ENCODE measurements around the gene EPN2. TPM values are rescaled to one million over a fixed set of nuclear protein-coding genes. Genes with fewer than 3 reads are reported as not detected.

Gene EPN2
- polyA plus RNA-seq, 3 donors, result 0.93 TPM; not detected in 2

GRCh38 chr17:19365499-19365817, 128.3 kb downstream of the EPN2 start:
- no peak overlapping the region for H3K27ac ChIP-seq (ENCODE audit: low read depth in 1 of 2, low read length in 2 of 2)
- Mint-ChIP-seq H3K9me3 (no peaks in the 10 kb centered on the region), H3K4me3 (no peak overlapping the region), H3K36me3 (peaks cover 0 to 7% of the 10 kb centered on the region in 2 donors), H3K4me1 (peaks cover 41% of the 10 kb centered on the region), H3K27ac (peak overlapping the region in 1 of 7 donors; percentile 82), H3K27me3 (ENCODE audit: low read depth in 3 of 3) (peaks cover 16 to 43% (median 42%) of the 10 kb centered on the region in 3 donors)
- no peaks in the 10 kb centered on the region for H3K36me3 ChIP-seq (replicated peaks in 1 of 2; ENCODE audit: control insufficient read depth in 1 of 2, insufficient read depth in 2 of 2, low read length in 2 of 2)
- peaks cover 35 to 41% of the 10 kb centered on the region in 2 donors for H3K4me1 ChIP-seq (ENCODE audit: control insufficient read depth in 1 of 2, insufficient read depth in 2 of 2, low read length in 2 of 2)
- TF ChIP-seq, protein P1, sequence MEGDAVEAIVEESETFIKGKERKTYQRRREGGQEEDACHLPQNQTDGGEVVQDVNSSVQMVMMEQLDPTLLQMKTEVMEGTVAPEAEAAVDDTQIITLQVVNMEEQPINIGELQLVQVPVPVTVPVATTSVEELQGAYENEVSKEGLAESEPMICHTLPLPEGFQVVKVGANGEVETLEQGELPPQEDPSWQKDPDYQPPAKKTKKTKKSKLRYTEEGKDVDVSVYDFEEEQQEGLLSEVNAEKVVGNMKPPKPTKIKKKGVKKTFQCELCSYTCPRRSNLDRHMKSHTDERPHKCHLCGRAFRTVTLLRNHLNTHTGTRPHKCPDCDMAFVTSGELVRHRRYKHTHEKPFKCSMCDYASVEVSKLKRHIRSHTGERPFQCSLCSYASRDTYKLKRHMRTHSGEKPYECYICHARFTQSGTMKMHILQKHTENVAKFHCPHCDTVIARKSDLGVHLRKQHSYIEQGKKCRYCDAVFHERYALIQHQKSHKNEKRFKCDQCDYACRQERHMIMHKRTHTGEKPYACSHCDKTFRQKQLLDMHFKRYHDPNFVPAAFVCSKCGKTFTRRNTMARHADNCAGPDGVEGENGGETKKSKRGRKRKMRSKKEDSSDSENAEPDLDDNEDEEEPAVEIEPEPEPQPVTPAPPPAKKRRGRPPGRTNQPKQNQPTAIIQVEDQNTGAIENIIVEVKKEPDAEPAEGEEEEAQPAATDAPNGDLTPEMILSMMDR (IDR thresholded peaks at IDR 0.05), result no peak
- H2AFZ ChIP-seq (ENCODE audit: insufficient read depth, low read depth, low read length, poor library complexity, severe bottlenecking), result no peak overlapping the region
- no peak overlapping the region for H3K9ac ChIP-seq (ENCODE audit: insufficient read depth, low read length, poor library complexity, severe bottlenecking)
- 100% methylated on average over 1 of the region's 4 CpGs for WGBS (ENCODE audit: insufficient coverage)
- H3K4me2 ChIP-seq (replicated peaks; ENCODE audit: extremely low read depth, low read length, poor library complexity, severe bottlenecking), result no peak overlapping the region
- H3K79me2 ChIP-seq (ENCODE audit: insufficient read depth, low read length), result no peaks in the 10 kb centered on the region
- no peaks in the 10 kb centered on the region for H3K9me3 ChIP-seq (replicated peaks in 1 of 2; ENCODE audit: control insufficient read depth in 1 of 2, insufficient read depth in 1 of 2, low read length in 2 of 2)
- H3K27me3 ChIP-seq (ENCODE audit: control insufficient read depth in 2 of 2, insufficient read depth in 2 of 2, low read length in 2 of 2), result peaks cover 0 to 25% of the 10 kb centered on the region in 2 donors
- H3K4me3 ChIP-seq (replicated peaks in 1 of 3; ENCODE audit: low read depth in 2 of 3, low read length in 3 of 3), result no peak overlapping the region
- intact Hi-C loops (cut with micrococcal nuclease), result loop anchor here (5.0 to 10.0 kb wide), 3 partner anchors 37 to 279 kb away; partner anchors contain the start of genes ALDH3A2 (in 2 of the 2) and RNF112 (in 1 of the 2)
- no peaks in the 10 kb centered on the region for H4K20me1 ChIP-seq (ENCODE audit: insufficient read depth, low read length)
- DNase-seq, result no peak

DNA sequence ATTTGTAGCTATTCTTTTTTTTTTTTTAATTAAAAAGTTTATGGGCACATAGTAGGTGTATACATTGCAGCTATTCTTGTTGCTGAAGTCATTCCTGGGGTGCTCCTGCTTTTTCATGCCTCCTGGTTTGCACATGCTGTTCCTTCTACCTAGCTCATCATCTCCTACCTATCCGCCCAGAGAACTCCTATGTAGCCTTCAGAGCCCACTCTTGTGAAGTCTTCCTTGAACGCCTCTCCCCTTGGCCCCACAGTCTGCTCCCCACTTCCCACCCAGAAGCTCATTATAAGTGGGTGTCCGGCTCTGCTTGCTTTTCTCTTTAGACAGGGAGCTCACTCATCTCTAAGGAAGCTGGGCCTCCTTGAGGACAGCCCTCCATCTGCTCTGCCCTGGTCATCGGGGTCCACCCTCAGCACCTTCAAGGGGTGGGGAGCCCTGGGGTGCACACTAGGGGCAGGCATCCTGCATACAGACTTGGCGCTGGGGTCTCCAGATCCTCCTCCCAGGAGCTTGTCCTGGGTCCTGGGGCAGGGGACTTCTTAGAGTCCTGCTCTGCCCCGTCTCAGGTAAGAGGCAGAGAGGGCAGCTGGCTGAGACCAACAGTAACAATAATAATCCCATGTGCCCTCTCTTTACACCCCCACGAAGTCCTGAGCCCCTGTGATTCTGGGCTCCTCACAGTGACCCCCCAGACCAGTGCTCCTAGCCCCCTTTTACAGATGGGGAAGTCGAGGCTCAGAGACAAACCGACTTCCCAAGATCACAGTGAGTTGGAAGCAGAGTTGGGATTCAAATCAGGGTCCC, 128.9 kb downstream of the EPN2 start:
- peaks cover 0 to 21% of the 10 kb centered on the region in 2 donors for H3K27me3 ChIP-seq (ENCODE audit: control insufficient read depth in 2 of 2, insufficient read depth in 2 of 2, low read length in 2 of 2)
- no peak overlapping the region for H3K4me3 ChIP-seq (replicated peaks in 1 of 3; ENCODE audit: low read depth in 2 of 3, low read length in 3 of 3)
- Mint-ChIP-seq H3K36me3 (peaks cover 0 to 9% of the 10 kb centered on the region in 2 donors), H3K4me3 (no peak overlapping the region), H3K4me1 (peaks cover 47% of the 10 kb centered on the region), H3K27me3 (ENCODE audit: low read depth in 3 of 3) (peaks cover 12 to 41% (median 41%) of the 10 kb centered on the region in 3 donors), H3K9me3 (no peaks in the 10 kb centered on the region), H3K27ac (peak overlapping the region in 4 of 7 donors; percentile 55 to 82 (median 72))
- no peaks in the 10 kb centered on the region for H4K20me1 ChIP-seq (ENCODE audit: insufficient read depth, low read length)
- 95% methylated on average over 8 of the region's 9 CpGs for WGBS (ENCODE audit: insufficient coverage)
- no peak overlapping the region for H3K4me2 ChIP-seq (replicated peaks; ENCODE audit: extremely low read depth, low read length, poor library complexity, severe bottlenecking)
- intact Hi-C loops (cut with micrococcal nuclease), result loop anchor here (5.0 to 10.0 kb wide), 3 partner anchors 36 to 279 kb away; partner anchors contain the start of genes ALDH3A2 (in 2 of the 2) and RNF112 (in 1 of the 2)
- H2AFZ ChIP-seq (ENCODE audit: insufficient read depth, low read depth, low read length, poor library complexity, severe bottlenecking), result no peak overlapping the region
- H3K79me2 ChIP-seq (ENCODE audit: insufficient read depth, low read length), result no peaks in the 10 kb centered on the region
- H3K36me3 ChIP-seq (replicated peaks in 1 of 2; ENCODE audit: control insufficient read depth in 1 of 2, insufficient read depth in 2 of 2, low read length in 2 of 2), result no peaks in the 10 kb centered on the region
- H3K4me1 ChIP-seq (ENCODE audit: control insufficient read depth in 1 of 2, insufficient read depth in 2 of 2, low read length in 2 of 2), result peaks cover 41 to 47% of the 10 kb centered on the region in 2 donors
- TF ChIP-seq, protein P1 (IDR thresholded peaks at IDR 0.05), result no peak
- no peak overlapping the region for H3K27ac ChIP-seq (ENCODE audit: low read depth in 1 of 2, low read length in 2 of 2)
- no peaks in the 10 kb centered on the region for H3K9me3 ChIP-seq (replicated peaks in 1 of 2; ENCODE audit: control insufficient read depth in 1 of 2, insufficient read depth in 1 of 2, low read length in 2 of 2)
- DNase-seq, result no peak
- no peak overlapping the region for H3K9ac ChIP-seq (ENCODE audit: insufficient read depth, low read length, poor library complexity, severe bottlenecking)

Measured in CD14-positive monocyte (primary cell).